Measurements from ENCODE around the gene ARNT2.

Gene ARNT2

GRCh38 chr15:80565398-80565797 lies 161.2 kb downstream of the ARNT2 start:
- H3K27ac ChIP-seq (ENCODE audit: low read length) = no peak overlapping the region
- H2AFZ ChIP-seq (ENCODE audit: low read length) = no peak overlapping the region
- H4K20me1 ChIP-seq (ENCODE audit: insufficient read depth, low read length) = no peaks in the 10 kb centered on the region
- no peaks in the 10 kb centered on the region for H3K9me3 ChIP-seq (replicated peaks; ENCODE audit: insufficient read depth, low read length)
- H3F3A ChIP-seq (ENCODE audit: insufficient read depth, low read length) = no peaks in the 10 kb centered on the region
- H3K4me3 ChIP-seq (ENCODE audit: low read length) = no peak overlapping the region
- no peaks in the 10 kb centered on the region for H3K4me1 ChIP-seq (ENCODE audit: low read length)
- no peak overlapping the region for H3K9ac ChIP-seq (ENCODE audit: low read length)
- H3K36me3 ChIP-seq (replicated peaks; ENCODE audit: insufficient read depth, low read length) = no peaks in the 10 kb centered on the region
- H3K27me3 ChIP-seq (replicated peaks; ENCODE audit: insufficient read depth, low read length) = no peaks in the 10 kb centered on the region
- H3K4me2 ChIP-seq (ENCODE audit: low read depth, low read length) = no peak overlapping the region
- H3K79me2 ChIP-seq (ENCODE audit: low read length) = no peaks in the 10 kb centered on the region
- DNase-seq = no peak
- H3K9me2 ChIP-seq (replicated peaks; ENCODE audit: insufficient read depth, low read length) = no peaks in the 10 kb centered on the region
- TF ChIP-seq EZH2phosphoT487 (IDR thresholded peaks at IDR 0.05; ENCODE audit: low read length) = no peak

- Histone ChIP-seq H3F3A (ENCODE audit: insufficient read depth, low read length) (no peaks in the 10 kb centered on the region), H3K9ac (ENCODE audit: low read length) (no peak overlapping the region), H3K9me2 (replicated peaks; ENCODE audit: insufficient read depth, low read length) (no peaks in the 10 kb centered on the region), H3K36me3 (replicated peaks; ENCODE audit: insufficient read depth, low read length) (no peaks in the 10 kb centered on the region), H3K4me3 (ENCODE audit: low read length) (no peak overlapping the region), H2AFZ (ENCODE audit: low read length) (no peak overlapping the region), H4K20me1 (ENCODE audit: insufficient read depth, low read length) (no peaks in the 10 kb centered on the region), H3K27me3 (replicated peaks; ENCODE audit: insufficient read depth, low read length) (no peaks in the 10 kb centered on the region), H3K27ac (ENCODE audit: low read length) (no peak overlapping the region), H3K9me3 (replicated peaks; ENCODE audit: insufficient read depth, low read length) (no peaks in the 10 kb centered on the region), H3K79me2 (ENCODE audit: low read length) (no peaks in the 10 kb centered on the region), H3K4me1 (ENCODE audit: low read length) (no peaks in the 10 kb centered on the region), H3K4me2 (ENCODE audit: low read depth, low read length) (no peak overlapping the region)
- DNase-seq = no peak
- no peak for TF ChIP-seq EZH2phosphoT487 (IDR thresholded peaks at IDR 0.05; ENCODE audit: low read length)
- TF ChIP-seq EZH2 (optimal IDR thresholded peaks at IDR 0.05; ENCODE audit: low read depth, low read length) = no peak
- TF ChIP-seq CTCF (IDR thresholded peaks at IDR 0.05; ENCODE audit: low read length) = no peak
These were observed 161.8 kb downstream of the ARNT2 start for GRCh38 chr15:80565988-80566387.

GRCh38 chr15:80567721-80568157 lies 163.6 kb downstream of the ARNT2 start:
- Histone ChIP-seq H3K9me3 (replicated peaks; ENCODE audit: insufficient read depth, low read length) (no peaks in the 10 kb centered on the region), H3K9me2 (replicated peaks; ENCODE audit: insufficient read depth, low read length) (no peaks in the 10 kb centered on the region), H3K4me2 (ENCODE audit: low read depth, low read length) (no peak overlapping the region), H3K27me3 (replicated peaks; ENCODE audit: insufficient read depth, low read length) (no peaks in the 10 kb centered on the region), H4K20me1 (ENCODE audit: insufficient read depth, low read length) (no peaks in the 10 kb centered on the region), H3K79me2 (ENCODE audit: low read length) (no peaks in the 10 kb centered on the region), H3K4me3 (ENCODE audit: low read length) (no peak overlapping the region), H3K36me3 (replicated peaks; ENCODE audit: insufficient read depth, low read length) (no peaks in the 10 kb centered on the region), H3K4me1 (ENCODE audit: low read length) (no peaks in the 10 kb centered on the region), H3K9ac (ENCODE audit: low read length) (no peak overlapping the region), H2AFZ (ENCODE audit: low read length) (no peak overlapping the region), H3K27ac (ENCODE audit: low read length) (no peak overlapping the region), H3F3A (ENCODE audit: insufficient read depth, low read length) (no peaks in the 10 kb centered on the region)
- TF ChIP-seq EZH2phosphoT487 (IDR thresholded peaks at IDR 0.05; ENCODE audit: low read length) = no peak
- no peak for TF ChIP-seq EZH2 (optimal IDR thresholded peaks at IDR 0.05; ENCODE audit: low read depth, low read length)
- peak; percentile 61 for TF ChIP-seq CTCF (IDR thresholded peaks at IDR 0.05; ENCODE audit: low read length)
- peak; percentile 52 for DNase-seq

GRCh38 chr15:80568298-80568697 lies 164.1 kb downstream of the ARNT2 start:
- TF ChIP-seq EZH2phosphoT487 (IDR thresholded peaks at IDR 0.05; ENCODE audit: low read length) = no peak
- TF ChIP-seq CTCF (IDR thresholded peaks at IDR 0.05; ENCODE audit: low read length) = no peak
- TF ChIP-seq EZH2 (optimal IDR thresholded peaks at IDR 0.05; ENCODE audit: low read depth, low read length) = no peak
- H3K9me3 ChIP-seq (replicated peaks; ENCODE audit: insufficient read depth, low read length) = no peaks in the 10 kb centered on the region
- no peaks in the 10 kb centered on the region for H3K4me1 ChIP-seq (ENCODE audit: low read length)
- H3K9ac ChIP-seq (ENCODE audit: low read length) = no peak overlapping the region
- no peak overlapping the region for H3K4me2 ChIP-seq (ENCODE audit: low read depth, low read length)
- H2AFZ ChIP-seq (ENCODE audit: low read length) = no peak overlapping the region
- H3K27me3 ChIP-seq (replicated peaks; ENCODE audit: insufficient read depth, low read length) = no peaks in the 10 kb centered on the region
- H3K79me2 ChIP-seq (ENCODE audit: low read length) = no peaks in the 10 kb centered on the region
- no peak overlapping the region for H3K4me3 ChIP-seq (ENCODE audit: low read length)
- no peaks in the 10 kb centered on the region for H3K36me3 ChIP-seq (replicated peaks; ENCODE audit: insufficient read depth, low read length)
- H3K9me2 ChIP-seq (replicated peaks; ENCODE audit: insufficient read depth, low read length) = no peaks in the 10 kb centered on the region
- H3K27ac ChIP-seq (ENCODE audit: low read length) = no peak overlapping the region
- H3F3A ChIP-seq (ENCODE audit: insufficient read depth, low read length) = no peaks in the 10 kb centered on the region
- no peaks in the 10 kb centered on the region for H4K20me1 ChIP-seq (ENCODE audit: insufficient read depth, low read length)
- no peak for DNase-seq
